HL-60 (cell line): ENCODE data around the gene PTPN13.

Source experiments
- DNase-seq, 2 experiments: peaks; one replicate each; pipeline ENCODE4 v3.0.0-alpha.2; 2010 to 2020; ENCODE audit warnings: low read depth in 1 of 2, low spot score in 1 of 2
- H3K27ac ChIP-seq: fragments of 250-450 bp; sonication (Bioruptor Pico); replicated peaks from 2 replicates; pipeline ENCODE4 v1.5.1; 2020; ENCODE audit warnings: mild to moderate bottlenecking, moderate library complexity
- H3K27me3 ChIP-seq: fragments of 250-450 bp; sonication (Bioruptor Pico); 2 replicates; pipeline ENCODE4 v1.5.1; 2021; ENCODE audit warnings: mild to moderate bottlenecking, moderate library complexity; ENCODE audit not compliant: insufficient read depth, poor library complexity, severe bottlenecking
- H3K4me3 ChIP-seq: replicated peaks from 2 replicates; pipeline ENCODE4 v1.5.1; 2011; ENCODE audit warnings: mild to moderate bottlenecking, control low read depth, low read length; ENCODE audit not compliant: insufficient read depth
- GABPA ChIP-seq: IDR thresholded peaks from 2 replicates; pipeline ENCODE4 v1.6.1; 2012; ENCODE audit warnings: low read depth
- POLR2AphosphoS5 ChIP-seq: IDR thresholded peaks from 2 replicates; pipeline ENCODE4 v1.6.1; 2012; ENCODE audit warnings: low read depth
- REST ChIP-seq: IDR thresholded peaks from 2 replicates; pipeline ENCODE4 v1.6.1; 2012; ENCODE audit warnings: low read depth; ENCODE audit not compliant: insufficient replicate concordance
- SPI1 ChIP-seq: IDR thresholded peaks from 2 replicates; pipeline ENCODE4 v1.6.1; 2012; ENCODE audit warnings: low read depth, mild to moderate bottlenecking, borderline replicate concordance
- TF ChIP-seq, protein P1 (sequence below): IDR thresholded peaks from one replicate; pipeline ENCODE4 v1.5.1; 2011; ENCODE audit warnings: low read length, control low read depth, inconsistent platforms; ENCODE audit not compliant: insufficient read depth

The PTPN13 gene

GRCh38 chr4:86641516-86642090, 47.5 kb downstream of the PTPN13 start:
- DNase-seq: no peak
- Histone ChIP-seq H3K27ac (no peak overlapping the region), H3K4me3 (no peak overlapping the region), H3K27me3 (no peaks in the 10 kb centered on the region)
- TF ChIP-seq, protein P1, sequence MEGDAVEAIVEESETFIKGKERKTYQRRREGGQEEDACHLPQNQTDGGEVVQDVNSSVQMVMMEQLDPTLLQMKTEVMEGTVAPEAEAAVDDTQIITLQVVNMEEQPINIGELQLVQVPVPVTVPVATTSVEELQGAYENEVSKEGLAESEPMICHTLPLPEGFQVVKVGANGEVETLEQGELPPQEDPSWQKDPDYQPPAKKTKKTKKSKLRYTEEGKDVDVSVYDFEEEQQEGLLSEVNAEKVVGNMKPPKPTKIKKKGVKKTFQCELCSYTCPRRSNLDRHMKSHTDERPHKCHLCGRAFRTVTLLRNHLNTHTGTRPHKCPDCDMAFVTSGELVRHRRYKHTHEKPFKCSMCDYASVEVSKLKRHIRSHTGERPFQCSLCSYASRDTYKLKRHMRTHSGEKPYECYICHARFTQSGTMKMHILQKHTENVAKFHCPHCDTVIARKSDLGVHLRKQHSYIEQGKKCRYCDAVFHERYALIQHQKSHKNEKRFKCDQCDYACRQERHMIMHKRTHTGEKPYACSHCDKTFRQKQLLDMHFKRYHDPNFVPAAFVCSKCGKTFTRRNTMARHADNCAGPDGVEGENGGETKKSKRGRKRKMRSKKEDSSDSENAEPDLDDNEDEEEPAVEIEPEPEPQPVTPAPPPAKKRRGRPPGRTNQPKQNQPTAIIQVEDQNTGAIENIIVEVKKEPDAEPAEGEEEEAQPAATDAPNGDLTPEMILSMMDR: no peak
- no peak for TF ChIP-seq REST
- no peak for TF ChIP-seq GABPA
- no peak for TF ChIP-seq POLR2AphosphoS5
- TF ChIP-seq SPI1: peak; percentile 20; the same call in 1 of the 2 replicates

GRCh38 chr4:86644892-86645291, 50.8 kb downstream of the PTPN13 start:
- TF ChIP-seq, protein P1: no peak
- TF ChIP-seq SPI1 (no peak), REST (no peak), POLR2AphosphoS5 (no peak), GABPA (no peak)
- DNase-seq: no peak
- Histone ChIP-seq H3K27ac (no peak overlapping the region), H3K27me3 (no peaks in the 10 kb centered on the region), H3K4me3 (no peak overlapping the region)

DNA sequence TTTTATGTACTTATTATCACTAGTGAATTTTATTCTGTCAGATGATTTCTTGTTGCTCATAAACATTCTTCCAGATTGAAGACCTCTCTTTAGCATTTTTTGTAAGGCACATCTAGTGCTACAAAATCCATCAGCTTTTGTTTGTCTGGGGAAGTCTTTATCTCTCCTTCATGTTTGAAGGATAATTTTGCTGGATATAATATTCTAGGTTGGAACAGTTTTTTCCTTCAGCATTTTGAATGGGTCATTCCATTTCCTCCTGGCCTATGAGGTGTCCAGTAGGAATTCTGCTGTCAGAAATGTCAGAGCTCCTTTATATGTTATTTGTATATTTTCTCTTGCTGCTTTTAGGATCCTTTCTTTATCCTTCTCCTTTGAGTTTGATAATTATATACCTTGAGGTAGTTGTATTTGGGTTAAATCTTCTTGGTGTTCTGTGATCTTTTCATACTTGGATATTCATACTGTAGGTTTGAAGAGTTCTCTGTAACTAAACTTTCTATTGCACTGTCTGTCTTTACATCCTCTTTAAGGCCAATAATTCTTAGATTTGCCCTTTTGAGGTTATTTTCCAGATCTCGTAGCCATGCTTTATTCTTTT, 58.3 kb downstream of the PTPN13 start:
- DNase-seq: no peak
- Histone ChIP-seq H3K4me3 (no peak overlapping the region), H3K27me3 (no peaks in the 10 kb centered on the region), H3K27ac (no peak overlapping the region)
- TF ChIP-seq GABPA (no peak), REST (no peak), POLR2AphosphoS5 (no peak), SPI1 (no peak)
- TF ChIP-seq, protein P1: no peak
